A673 (cell line): ENCODE data around the gene APOA4. TPM values are rescaled to one million over a fixed set of nuclear protein-coding genes. Genes with fewer than 3 reads are reported as not detected.

Source experiments
- BruUV-seq: library from RNA; stranded (reverse); fragments of 400-500 nt; replicated peaks from 2 replicates; lab custom pipeline; 2021; lab: Mats Ljungman, UMichigan
- CTCF ChIA-PET: fragments of 300-600 bp; sonication (Branson Sonifier 250); formaldehyde crosslinking; loops from one replicate; lab custom pipeline; 2022; ENCODE audit warnings: antibody characterized with exemption; lab: Charles Lee
- POLR2A ChIA-PET: fragments of 300-600 bp; sonication (Branson Sonifier 250); formaldehyde crosslinking; loops from one replicate; lab custom pipeline; 2022; ENCODE audit warnings: antibody characterized with exemption; ENCODE audit not compliant: low non-redundant PET; lab: Charles Lee
- DNase-seq: peaks from one replicate; pipeline ENCODE4 v3.0.0-alpha.2; 2015; ENCODE audit warnings: low spot score
- H3K27ac ChIP-seq: fragments of 200-600 bp; sonication (generic); 2 replicates; pipeline ENCODE4 v1.5.1; 2016; ENCODE audit warnings: mixed run types, low read depth, mild to moderate bottlenecking, mixed read lengths, antibody characterized with exemption, low read length; ENCODE audit not compliant: poor library complexity, severe bottlenecking
- H3K27me3 ChIP-seq: fragments of 200-600 bp; sonication (generic); replicated peaks from 2 replicates; pipeline ENCODE4 v1.6.1; 2017; ENCODE audit warnings: mixed run types, low read depth, mild to moderate bottlenecking, mixed read lengths, antibody characterized with exemption, low read length; ENCODE audit not compliant: insufficient read depth, poor library complexity
- H3K36me3 ChIP-seq: fragments of 200-600 bp; sonication (generic); 2 replicates; pipeline ENCODE4 v1.6.1; 2016; ENCODE audit warnings: mixed run types, mild to moderate bottlenecking, mixed read lengths, antibody characterized with exemption, low read length; ENCODE audit not compliant: insufficient read depth, poor library complexity, severe bottlenecking
- H3K4me1 ChIP-seq: fragments of 200-600 bp; sonication (generic); 2 replicates; pipeline ENCODE4 v1.6.1; 2017; ENCODE audit warnings: mixed run types, mild to moderate bottlenecking, mixed read lengths, antibody characterized with exemption, low read length; ENCODE audit not compliant: insufficient read depth, poor library complexity, severe bottlenecking
- H3K4me3 ChIP-seq: fragments of 200-600 bp; sonication (generic); 2 replicates; pipeline ENCODE4 v1.5.1; 2016; ENCODE audit warnings: low read depth, mixed run types, mild to moderate bottlenecking, mixed read lengths, low read length; ENCODE audit not compliant: poor library complexity, severe bottlenecking
- H3K9me3 ChIP-seq: fragments of 200-600 bp; sonication (generic); 2 replicates; pipeline ENCODE4 v1.6.1; 2016; ENCODE audit warnings: mixed run types, low read depth, mild to moderate bottlenecking, mixed read lengths, antibody characterized with exemption, low read length; ENCODE audit not compliant: poor library complexity, severe bottlenecking
- CTCF ChIP-seq: fragments of 300-800, 200-600 bp; sonication (generic); conservative IDR thresholded peaks from 2 replicates; pipeline ENCODE4 v1.5.1; 2017; ENCODE audit warnings: low read depth, mild to moderate bottlenecking, antibody characterized with exemption, low read length, moderate library complexity, mixed read lengths
- EZH2 ChIP-seq: fragments of 200-600 bp; sonication (generic); IDR thresholded peaks from 2 replicates; pipeline ENCODE4 v1.6.1; 2017; ENCODE audit warnings: borderline replicate concordance, low read depth, mild to moderate bottlenecking, mixed read lengths, antibody characterized with exemption, low read length; ENCODE audit not compliant: poor library complexity, severe bottlenecking
- intact Hi-C: fragments of 100-400 bp; cut with micrococcal nuclease; formaldehyde crosslinking; loops from one replicate; pipeline ENCODE4 v1.10.0; 2022; ENCODE audit not compliant: unreplicated experiment
- total RNA-seq: library from RNA; stranded (reverse); gene quantifications from 2 replicates; pipeline ENCODE4 v1.2.3, GENCODE V29; 2021

The APOA4 gene
- total RNA-seq, 1 experiment from 2014 or later: not detected

- Histone ChIP-seq H3K27me3 (no peaks in the 10 kb centered on the region), H3K9me3 (no peaks in the 10 kb centered on the region), H3K36me3 (no peaks in the 10 kb centered on the region), H3K4me3 (no peak overlapping the region), H3K4me1 (no peaks in the 10 kb centered on the region), H3K27ac (no peak overlapping the region)
- no peak for DNase-seq
- no TSS peak for BruUV-seq
- ChIA-PET CTCF (interaction anchor here (0.8 kb wide), 1 partner anchor 14 kb away, joined by 3 read pairs; no protein-coding TSS in a partner anchor), POLR2A (interaction anchor here (0.6 kb wide), 2 partner anchors 30 to 197 kb away, joined by 3 read pairs; no protein-coding TSS in a partner anchor)
- TF ChIP-seq EZH2: no peak
- no peak for TF ChIP-seq CTCF
- intact Hi-C loops: no loop called here
These were observed 1.8 kb downstream of the APOA4 start for GRCh38 chr11:116821050-116821918.

- Histone ChIP-seq H3K4me1 (no peaks in the 10 kb centered on the region), H3K9me3 (no peaks in the 10 kb centered on the region), H3K27me3 (no peaks in the 10 kb centered on the region), H3K36me3 (no peaks in the 10 kb centered on the region), H3K27ac (no peak overlapping the region), H3K4me3 (no peak overlapping the region)
- ChIA-PET CTCF (no interaction called here), POLR2A (no interaction called here)
- intact Hi-C loops: no loop called here
- DNase-seq: no peak
- TF ChIP-seq CTCF: no peak
- TF ChIP-seq EZH2: no peak
- no TSS peak for BruUV-seq
These were observed 4.1 kb downstream of the APOA4 start for GRCh38 chr11:116819049-116819448.

- POLR2A ChIA-PET: no interaction called here
- no peak for TF ChIP-seq CTCF
- no peak for DNase-seq
- BruUV-seq: no TSS peak
- H3K4me1 ChIP-seq: no peaks in the 10 kb centered on the region
- CTCF ChIA-PET: no interaction called here
- intact Hi-C loops: no loop called here
- H3K4me3 ChIP-seq: no peak overlapping the region
- no peaks in the 10 kb centered on the region for H3K36me3 ChIP-seq
- H3K27me3 ChIP-seq: no peaks in the 10 kb centered on the region
- H3K9me3 ChIP-seq: no peaks in the 10 kb centered on the region
- H3K27ac ChIP-seq: no peak overlapping the region
These were observed 8.6 kb downstream of the APOA4 start for GRCh38 chr11:116814502-116814901.
